Trophoblast cell (in vitro differentiated cells and primary cell): ENCODE data around the gene AHCYL2.

Experiments used
- DNase-seq, 2 donors: peaks; one replicate each; pipeline ENCODE4 v3.0.0-alpha.2; 2016
- H2AFZ ChIP-seq: 2 replicates; pipeline ENCODE4 v1.6.1; 2013; ENCODE audit warnings: low read length, moderate library complexity, mild to moderate bottlenecking; ENCODE audit not compliant: insufficient read depth, poor library complexity
- H2AK5ac ChIP-seq: 2 replicates; pipeline ENCODE4 v1.6.1; 2013; ENCODE audit warnings: mild to moderate bottlenecking, low read length
- H2BK120ac ChIP-seq: 2 replicates; pipeline ENCODE4 v1.6.1; 2013; ENCODE audit warnings: low read length, mild to moderate bottlenecking, moderate library complexity; ENCODE audit not compliant: insufficient read depth, poor library complexity
- H2BK12ac ChIP-seq: 2 replicates; pipeline ENCODE4 v1.6.1; 2013; ENCODE audit warnings: mild to moderate bottlenecking, low read length, moderate library complexity
- H2BK5ac ChIP-seq: 2 replicates; pipeline ENCODE4 v1.6.1; 2013; ENCODE audit warnings: low read length, low read depth, moderate library complexity, mild to moderate bottlenecking; ENCODE audit not compliant: poor library complexity
- H3K14ac ChIP-seq: 2 replicates; pipeline ENCODE4 v1.6.1; 2013; ENCODE audit warnings: mild to moderate bottlenecking, low read length
- H3K18ac ChIP-seq: 2 replicates; pipeline ENCODE4 v1.6.1; 2013; ENCODE audit warnings: mild to moderate bottlenecking, low read length
- H3K23ac ChIP-seq: 2 replicates; pipeline ENCODE4 v1.6.1; 2013; ENCODE audit warnings: low read length
- H3K27ac ChIP-seq: 2 replicates; pipeline ENCODE4 v1.5.1; 2013; ENCODE audit warnings: low read depth, mild to moderate bottlenecking, inconsistent platforms, low read length, moderate library complexity
- H3K27me3 ChIP-seq: 2 replicates; pipeline ENCODE4 v1.6.1; 2013; ENCODE audit warnings: inconsistent platforms, mild to moderate bottlenecking, low read length, moderate library complexity; ENCODE audit not compliant: insufficient read depth
- H3K36me3 ChIP-seq, 2 experiments: 1 replicate in 1 of 2; 2 replicates in 1 of 2; pipeline ENCODE4 v1.6.1; 2013; ENCODE audit warnings: low read length in 2 of 2, mild to moderate bottlenecking in 2 of 2, moderate library complexity in 1 of 2; ENCODE audit not compliant: insufficient read depth in 2 of 2, control insufficient read depth in 1 of 2
- H3K4ac ChIP-seq: 2 replicates; pipeline ENCODE4 v1.6.1; 2013; ENCODE audit warnings: low read depth, mild to moderate bottlenecking, low read length, moderate library complexity
- H3K4me1 ChIP-seq, 2 experiments: 1 replicate in 1 of 2; 2 replicates in 1 of 2; pipeline ENCODE4 v1.6.1; 2013; ENCODE audit warnings: low read length in 2 of 2, mild to moderate bottlenecking in 2 of 2, moderate library complexity in 1 of 2; ENCODE audit not compliant: insufficient read depth in 2 of 2, control insufficient read depth in 1 of 2
- H3K4me2 ChIP-seq: 2 replicates; pipeline ENCODE4 v1.6.1; 2013; ENCODE audit warnings: inconsistent platforms, mild to moderate bottlenecking, low read length, moderate library complexity
- H3K4me3 ChIP-seq: 2 replicates; pipeline ENCODE4 v1.5.1; 2013; ENCODE audit warnings: mild to moderate bottlenecking, low read depth, low read length, inconsistent platforms
- H3K79me1 ChIP-seq: one replicate; pipeline ENCODE4 v1.6.1; 2013; ENCODE audit warnings: low read length
- H3K79me2 ChIP-seq: 2 replicates; pipeline ENCODE4 v1.6.1; 2013; ENCODE audit warnings: low read length, mild to moderate bottlenecking; ENCODE audit not compliant: control insufficient read depth, insufficient read depth, poor library complexity
- H3K9ac ChIP-seq: 2 replicates; pipeline ENCODE4 v1.6.1; 2013; ENCODE audit warnings: mild to moderate bottlenecking, low read length
- H3K9me3 ChIP-seq: 2 replicates; pipeline ENCODE4 v1.6.1; 2013; ENCODE audit warnings: low read depth, mild to moderate bottlenecking, control low read depth, inconsistent platforms, low read length; ENCODE audit not compliant: insufficient read depth
- H4K12ac ChIP-seq: 2 replicates; pipeline ENCODE4 v1.6.1; 2013; ENCODE audit warnings: low read depth, mild to moderate bottlenecking, low read length, moderate library complexity
- H4K8ac ChIP-seq: 2 replicates; pipeline ENCODE4 v1.6.1; 2013; ENCODE audit warnings: low read depth, mild to moderate bottlenecking, low read length, moderate library complexity
- H4K91ac ChIP-seq: one replicate; pipeline ENCODE4 v1.6.1; 2013; ENCODE audit warnings: low read depth, mild to moderate bottlenecking, low read length, moderate library complexity
- WGBS: extraction: QIAGEN DNeasy Blood & Tissue Kit; methylation state at CpG from one replicate; pipeline ENCODE4 v1.1.7; 2013; ENCODE audit warnings: missing lambda C conversion rate; ENCODE audit not compliant: insufficient read length, insufficient coverage; ENCODE audit errors: extremely low coverage; 5-methylcytosine and 5-hydroxymethylcytosine counted together

Gene AHCYL2

GRCh38 chr7:129456421-129456820 is 231.6 kb downstream of the AHCYL2 start:
- H3K27me3 ChIP-seq, result no peaks in the 10 kb centered on the region
- peaks cover 0 to 5% of the 10 kb centered on the region in 2 experiments for H3K36me3 ChIP-seq
- no peaks in the 10 kb centered on the region for H3K9me3 ChIP-seq
- no peak overlapping the region for H3K14ac ChIP-seq
- peak overlapping the region; percentile 30 for H4K8ac ChIP-seq
- no peaks in the 10 kb centered on the region for H3K79me2 ChIP-seq
- no peak overlapping the region for H3K23ac ChIP-seq
- no peaks in the 10 kb centered on the region for H3K79me1 ChIP-seq
- no peak overlapping the region for H2BK5ac ChIP-seq
- no peak overlapping the region for H2BK120ac ChIP-seq
- WGBS, result no CpG with 5 or more reads among the region's 10 CpGs
- H3K4me2 ChIP-seq, result no peak overlapping the region
- H3K4me3 ChIP-seq, result no peak overlapping the region
- no peak overlapping the region for H2AFZ ChIP-seq
- no peak overlapping the region for H3K27ac ChIP-seq
- H3K4me1 ChIP-seq, result peaks cover 5 to 11% of the 10 kb centered on the region in 2 experiments
- no peak overlapping the region for H4K12ac ChIP-seq
- H2AK5ac ChIP-seq, result no peak overlapping the region
- no peak for DNase-seq
- H4K91ac ChIP-seq, result no peak overlapping the region
- H3K4ac ChIP-seq, result no peak overlapping the region
- no peak overlapping the region for H3K18ac ChIP-seq
- no peak overlapping the region for H2BK12ac ChIP-seq
- no peak overlapping the region for H3K9ac ChIP-seq

DNA sequence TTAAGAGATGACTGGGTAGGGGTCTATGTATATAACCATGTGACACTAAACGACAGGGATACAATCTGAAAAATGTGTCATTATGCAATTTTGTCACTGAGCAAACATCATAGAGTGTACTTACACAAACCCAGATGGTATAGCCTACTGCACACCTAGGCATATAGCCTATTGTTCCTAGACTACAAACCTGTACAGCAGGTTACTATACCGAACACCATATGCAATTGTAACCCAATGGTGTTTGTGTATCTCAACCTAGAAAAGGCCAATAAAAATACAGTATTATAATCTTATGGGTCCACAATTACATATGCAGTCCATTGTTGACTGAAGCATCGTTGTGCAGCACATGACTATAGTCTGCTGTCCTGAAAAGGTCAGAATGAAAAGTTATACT is 232.3 kb downstream of the AHCYL2 start:
- no peak overlapping the region for H2AFZ ChIP-seq
- no peak overlapping the region for H4K8ac ChIP-seq
- no peak overlapping the region for H4K91ac ChIP-seq
- H3K4me2 ChIP-seq, result no peak overlapping the region
- no peak for DNase-seq
- no peak overlapping the region for H3K14ac ChIP-seq
- no peak overlapping the region for H2AK5ac ChIP-seq
- no peak overlapping the region for H2BK5ac ChIP-seq
- no peak overlapping the region for H3K18ac ChIP-seq
- no peak overlapping the region for H3K4ac ChIP-seq
- peaks cover 0 to 5% of the 10 kb centered on the region in 2 experiments for H3K36me3 ChIP-seq
- WGBS, result no CpG with 5 or more reads among the region's 3 CpGs
- no peaks in the 10 kb centered on the region for H3K79me1 ChIP-seq
- H3K9me3 ChIP-seq, result no peaks in the 10 kb centered on the region
- H3K4me3 ChIP-seq, result no peak overlapping the region
- H3K4me1 ChIP-seq, result peaks cover 5 to 11% of the 10 kb centered on the region in 2 experiments
- H2BK120ac ChIP-seq, result no peak overlapping the region
- no peaks in the 10 kb centered on the region for H3K79me2 ChIP-seq
- no peak overlapping the region for H3K27ac ChIP-seq
- no peak overlapping the region for H2BK12ac ChIP-seq
- H3K9ac ChIP-seq, result no peak overlapping the region
- H3K23ac ChIP-seq, result no peak overlapping the region
- H3K27me3 ChIP-seq, result no peaks in the 10 kb centered on the region
- no peak overlapping the region for H4K12ac ChIP-seq

GRCh38 chr7:129458171-129458570 is 233.3 kb downstream of the AHCYL2 start:
- Histone ChIP-seq H3K27me3 (no peaks in the 10 kb centered on the region), H4K8ac (no peak overlapping the region), H3K4me3 (no peak overlapping the region), H3K9me3 (no peaks in the 10 kb centered on the region), H3K79me1 (no peaks in the 10 kb centered on the region), H4K91ac (no peak overlapping the region), H2AFZ (no peak overlapping the region), H3K79me2 (no peaks in the 10 kb centered on the region), H3K27ac (no peak overlapping the region), H3K9ac (no peak overlapping the region), H3K18ac (no peak overlapping the region), H3K36me3 (peaks cover 0 to 5% of the 10 kb centered on the region in 2 experiments), H4K12ac (no peak overlapping the region), H3K4ac (no peak overlapping the region), H2BK12ac (no peak overlapping the region), H2BK5ac (no peak overlapping the region), H3K4me2 (no peak overlapping the region), H3K23ac (no peak overlapping the region), H2AK5ac (no peak overlapping the region), H3K14ac (no peak overlapping the region), H3K4me1 (peaks cover 5 to 11% of the 10 kb centered on the region in 2 experiments), H2BK120ac (no peak overlapping the region)
- DNase-seq, result no peak
- no CpG with 5 or more reads among the region's 5 CpGs for WGBS

DNA sequence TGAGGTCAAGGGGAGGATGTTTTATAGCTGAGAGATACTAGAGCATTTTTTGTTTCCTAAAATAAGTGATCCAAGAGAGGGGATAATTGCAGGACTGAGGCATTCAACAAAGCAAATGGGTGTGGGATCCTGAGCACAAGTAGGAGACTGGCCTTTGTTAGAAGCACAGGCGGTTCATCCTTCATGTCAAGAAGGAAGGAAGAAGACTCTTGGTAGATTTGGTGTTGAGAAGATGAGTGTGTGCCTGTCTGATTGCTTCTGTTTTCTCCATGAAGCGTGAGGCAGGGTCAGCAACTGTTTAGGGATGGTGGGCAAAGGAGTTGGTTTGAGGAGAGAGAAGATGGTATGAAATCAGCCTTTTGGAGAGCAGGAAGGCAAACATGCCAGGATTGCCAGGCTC is 237.0 kb downstream of the AHCYL2 start:
- Histone ChIP-seq H2AK5ac (no peak overlapping the region), H2BK5ac (no peak overlapping the region), H4K8ac (no peak overlapping the region), H3K9me3 (no peaks in the 10 kb centered on the region), H3K79me2 (no peaks in the 10 kb centered on the region), H3K4me2 (no peak overlapping the region), H4K91ac (no peak overlapping the region), H3K23ac (no peak overlapping the region), H3K18ac (no peak overlapping the region), H3K36me3 (peaks cover 0 to 2% of the 10 kb centered on the region in 2 experiments), H2AFZ (no peak overlapping the region), H3K14ac (no peak overlapping the region), H4K12ac (no peak overlapping the region), H3K9ac (no peak overlapping the region), H3K4me3 (no peak overlapping the region), H3K4me1 (no peaks in the 10 kb centered on the region), H2BK12ac (no peak overlapping the region), H3K27me3 (no peaks in the 10 kb centered on the region), H3K27ac (no peak overlapping the region), H3K79me1 (no peaks in the 10 kb centered on the region), H3K4ac (no peak overlapping the region), H2BK120ac (peak overlapping the region; percentile 37)
- DNase-seq, result no peak
- WGBS, result no CpG with 5 or more reads among the region's 2 CpGs
